ENCODE measurements around the gene ZBTB7C. TPM values are rescaled to one million over a fixed set of nuclear protein-coding genes. Genes with fewer than 3 reads are reported as not detected.

Gene ZBTB7C
- total RNA-seq, 1 experiment from 2014 or later: 0.84 TPM

GRCh38 chr18:48110797-48111196 is 298.4 kb downstream of the ZBTB7C start:
- DNase-seq (ENCODE audit: low read depth): no peak
- in situ Hi-C loops (cut with HindIII; ENCODE audit: low pct_unique_long_range_greater_than_20kb, low sequenced_read_pairs): no loop called here

- no peak for DNase-seq (ENCODE audit: low read depth)
- in situ Hi-C loops (cut with HindIII; ENCODE audit: low pct_unique_long_range_greater_than_20kb, low sequenced_read_pairs): no loop called here
These were observed 299.2 kb downstream of the ZBTB7C start for GRCh38 chr18:48109961-48110493.

GRCh38 chr18:48108136-48108535 is 301.0 kb downstream of the ZBTB7C start:
- in situ Hi-C loops (cut with HindIII; ENCODE audit: low pct_unique_long_range_greater_than_20kb, low sequenced_read_pairs): no loop called here
- no peak for DNase-seq (ENCODE audit: low read depth)

GRCh38 chr18:48106976-48107781 is 302.0 kb downstream of the ZBTB7C start:
- in situ Hi-C loops (cut with HindIII; ENCODE audit: low pct_unique_long_range_greater_than_20kb, low sequenced_read_pairs): no loop called here
- no peak for DNase-seq (ENCODE audit: low read depth)

DNA sequence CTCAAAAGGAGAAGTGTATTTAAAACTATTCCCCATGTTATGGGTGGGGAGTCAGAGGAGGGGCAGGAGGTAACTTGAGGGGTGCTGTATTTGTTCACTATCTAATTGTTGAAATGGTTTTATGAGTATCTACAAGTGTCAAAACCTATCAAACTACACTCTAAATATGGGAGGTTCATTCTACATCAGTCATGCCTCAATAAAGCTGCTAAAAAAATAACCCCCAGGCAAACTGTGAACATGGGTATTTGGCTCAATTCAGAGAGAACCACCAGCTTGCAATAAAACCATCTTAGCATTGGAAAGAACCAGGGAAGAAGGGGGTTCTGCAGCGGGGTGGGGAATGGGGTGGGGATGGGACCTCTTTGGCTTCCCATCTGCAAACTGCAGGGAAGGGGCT is 302.7 kb downstream of the ZBTB7C start:
- in situ Hi-C loops (cut with HindIII; ENCODE audit: low pct_unique_long_range_greater_than_20kb, low sequenced_read_pairs): no loop called here
- DNase-seq (ENCODE audit: low read depth): no peak

DNA sequence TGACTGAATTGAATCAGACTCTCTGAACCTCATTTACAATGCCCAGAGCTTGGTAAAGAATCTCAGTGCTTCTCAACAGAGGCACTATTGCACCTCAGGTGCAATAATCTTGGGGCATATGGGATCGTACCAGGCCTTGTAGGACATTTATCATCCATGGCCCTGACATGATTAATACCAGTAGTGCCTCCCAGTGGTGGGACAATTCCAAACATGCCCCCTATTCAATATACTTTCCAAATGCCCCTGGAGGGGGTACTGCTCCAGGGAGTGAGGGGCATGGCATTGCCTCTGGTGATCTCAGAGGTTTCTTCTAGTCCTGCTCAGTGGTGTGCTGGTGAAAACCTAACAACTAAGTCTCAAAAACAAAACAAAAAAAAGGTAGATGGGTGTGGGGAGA is 303.9 kb downstream of the ZBTB7C start:
- in situ Hi-C loops (cut with HindIII; ENCODE audit: low pct_unique_long_range_greater_than_20kb, low sequenced_read_pairs): no loop called here
- no peak for DNase-seq (ENCODE audit: low read depth)

DNA sequence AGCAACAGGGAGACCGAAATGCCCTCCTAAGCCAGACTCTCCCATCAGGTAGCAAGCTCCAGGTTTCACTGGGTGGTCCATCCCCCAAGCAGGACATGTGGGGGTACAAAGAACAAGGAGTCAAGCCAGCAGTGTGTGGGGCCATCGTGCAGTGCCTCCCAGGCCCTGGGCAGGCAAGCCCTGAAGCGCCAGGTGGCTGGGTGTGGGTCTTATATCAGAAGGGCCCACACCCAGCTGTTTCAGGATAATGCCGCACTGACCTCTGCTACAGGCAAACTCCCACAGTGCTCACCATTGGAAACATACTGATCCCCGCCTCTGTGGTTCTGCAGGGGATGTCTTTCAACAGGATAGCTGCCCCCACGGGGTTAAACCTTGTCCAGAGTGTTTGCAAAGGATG is 304.5 kb downstream of the ZBTB7C start:
- in situ Hi-C loops (cut with HindIII; ENCODE audit: low pct_unique_long_range_greater_than_20kb, low sequenced_read_pairs): no loop called here
- no peak for DNase-seq (ENCODE audit: low read depth)

DNA sequence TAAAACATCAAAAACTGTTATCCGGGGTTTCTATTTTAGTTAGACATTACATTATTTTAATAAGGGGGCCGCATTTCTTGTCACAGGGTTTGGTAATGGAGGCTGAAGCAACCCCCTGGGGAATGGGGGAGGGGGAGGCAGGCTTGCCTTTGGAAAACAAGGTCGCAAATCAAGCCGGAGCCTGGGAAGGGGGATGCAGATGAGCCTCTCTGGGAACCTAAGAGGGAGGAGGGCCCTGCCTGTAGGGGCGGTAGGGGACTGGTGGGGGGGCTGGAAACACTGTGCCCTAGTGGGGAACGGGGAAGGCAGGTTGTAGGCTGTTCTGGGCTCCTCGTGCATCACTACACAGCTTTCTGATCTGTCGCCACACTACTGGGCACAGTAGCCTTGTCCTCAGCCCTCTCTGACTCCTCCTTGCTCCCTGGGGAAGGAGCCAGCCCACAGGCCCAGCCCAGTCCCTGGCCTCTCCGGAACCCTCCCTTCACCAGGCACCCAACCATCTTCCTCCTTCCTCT is 308.5 kb downstream of the ZBTB7C start:
- no peak for DNase-seq (ENCODE audit: low read depth)
- in situ Hi-C loops (cut with HindIII; ENCODE audit: low pct_unique_long_range_greater_than_20kb, low sequenced_read_pairs): no loop called here

GRCh38 chr18:48100165-48100575 is 309.0 kb downstream of the ZBTB7C start:
- DNase-seq (ENCODE audit: low read depth): no peak
- in situ Hi-C loops (cut with HindIII; ENCODE audit: low pct_unique_long_range_greater_than_20kb, low sequenced_read_pairs): no loop called here

DNA sequence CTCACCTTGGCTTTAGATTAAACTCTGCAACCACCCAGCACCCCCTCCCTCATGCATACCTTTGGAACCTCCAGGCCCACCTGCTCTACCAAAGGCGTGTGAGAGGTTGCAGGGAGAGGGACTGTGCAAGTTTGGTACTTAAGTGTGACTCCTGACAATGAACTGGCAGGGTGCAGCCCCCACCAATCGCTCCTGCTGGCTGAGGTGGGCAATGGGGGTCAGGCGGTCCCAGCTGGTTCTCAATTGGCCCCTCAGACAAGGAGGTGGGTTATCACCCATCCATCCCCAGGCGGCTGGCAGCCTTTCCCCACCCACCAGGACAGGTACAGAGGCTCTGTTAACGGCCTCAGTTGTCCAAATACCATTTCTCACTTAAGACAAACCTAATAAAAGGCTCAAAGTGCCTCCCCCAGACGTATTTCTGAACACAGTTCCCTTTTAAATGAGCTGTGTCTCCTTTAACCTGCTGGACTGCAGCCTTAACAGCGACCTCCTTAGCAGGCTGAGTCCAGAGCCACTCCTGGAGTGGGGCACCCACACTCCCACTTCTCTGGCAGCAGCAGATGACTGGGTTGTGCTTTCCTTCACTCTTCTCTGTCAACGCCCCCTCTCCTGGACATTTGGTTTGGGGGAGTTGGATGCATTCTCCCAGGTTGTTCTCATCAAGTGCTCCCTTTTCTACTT is 309.6 kb downstream of the ZBTB7C start:
- in situ Hi-C loops (cut with HindIII; ENCODE audit: low pct_unique_long_range_greater_than_20kb, low sequenced_read_pairs): no loop called here
- DNase-seq (ENCODE audit: low read depth): no peak

- in situ Hi-C loops (cut with HindIII; ENCODE audit: low pct_unique_long_range_greater_than_20kb, low sequenced_read_pairs): no loop called here
- DNase-seq (ENCODE audit: low read depth): no peak
These were observed 310.6 kb downstream of the ZBTB7C start for GRCh38 chr18:48098538-48098937.

DNA sequence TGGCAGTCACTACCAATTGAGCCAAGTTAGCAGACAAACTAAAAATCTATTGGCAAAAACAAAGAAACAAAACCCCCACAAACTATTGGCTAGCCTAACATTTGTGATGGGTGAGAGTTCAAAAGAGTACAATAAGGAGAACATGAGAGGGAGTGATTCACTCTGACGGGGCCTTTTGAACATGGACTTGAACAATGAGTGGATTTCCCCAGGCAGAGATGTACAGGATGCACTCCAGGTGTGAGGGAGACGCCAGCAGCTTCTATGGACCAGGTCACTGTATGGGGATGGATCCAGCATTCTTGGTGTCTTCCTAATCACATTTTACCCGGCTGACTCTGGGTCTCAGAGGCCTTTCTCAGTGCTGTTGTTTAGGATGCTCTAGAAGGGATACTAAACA is 311.2 kb downstream of the ZBTB7C start:
- in situ Hi-C loops (cut with HindIII; ENCODE audit: low pct_unique_long_range_greater_than_20kb, low sequenced_read_pairs): no loop called here
- DNase-seq (ENCODE audit: low read depth): no peak

- no peak for DNase-seq (ENCODE audit: low read depth)
- in situ Hi-C loops (cut with HindIII; ENCODE audit: low pct_unique_long_range_greater_than_20kb, low sequenced_read_pairs): no loop called here
These were observed 313.5 kb downstream of the ZBTB7C start for GRCh38 chr18:48095726-48096125.

- DNase-seq (ENCODE audit: low read depth): no peak
- in situ Hi-C loops (cut with HindIII; ENCODE audit: low pct_unique_long_range_greater_than_20kb, low sequenced_read_pairs): no loop called here
These were observed 316.1 kb downstream of the ZBTB7C start for GRCh38 chr18:48093104-48093503.

DNA sequence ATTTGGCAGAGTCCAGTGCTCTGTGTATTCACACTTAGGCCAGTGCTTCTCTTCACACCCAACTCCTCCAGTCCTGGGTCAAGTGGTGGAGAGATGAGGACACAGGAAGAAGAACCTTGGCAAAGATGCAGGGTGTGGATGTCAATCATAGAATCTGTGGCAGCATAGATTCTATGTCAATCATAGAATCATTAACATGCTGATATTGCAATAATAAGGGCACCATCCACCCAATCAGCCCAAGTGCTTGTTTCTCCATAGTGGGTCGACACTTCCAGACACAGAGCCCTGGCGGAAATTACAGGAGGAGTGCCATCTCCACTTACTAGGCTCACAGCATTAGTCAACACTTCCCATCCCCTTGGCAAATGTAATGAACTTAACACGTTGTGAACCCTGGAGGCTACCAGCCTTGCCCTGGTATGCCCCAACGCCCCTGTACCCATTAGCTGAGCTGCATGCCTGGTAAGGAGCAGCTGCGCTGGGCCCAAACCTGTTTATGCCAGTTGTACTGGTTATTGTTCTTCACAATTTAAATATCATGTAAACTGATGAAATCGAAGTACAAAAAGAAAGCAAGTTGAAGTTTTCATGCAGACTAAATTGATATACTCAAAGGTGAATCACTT is 317.2 kb downstream of the ZBTB7C start:
- no peak for DNase-seq (ENCODE audit: low read depth)
- in situ Hi-C loops (cut with HindIII; ENCODE audit: low pct_unique_long_range_greater_than_20kb, low sequenced_read_pairs): no loop called here

DNA sequence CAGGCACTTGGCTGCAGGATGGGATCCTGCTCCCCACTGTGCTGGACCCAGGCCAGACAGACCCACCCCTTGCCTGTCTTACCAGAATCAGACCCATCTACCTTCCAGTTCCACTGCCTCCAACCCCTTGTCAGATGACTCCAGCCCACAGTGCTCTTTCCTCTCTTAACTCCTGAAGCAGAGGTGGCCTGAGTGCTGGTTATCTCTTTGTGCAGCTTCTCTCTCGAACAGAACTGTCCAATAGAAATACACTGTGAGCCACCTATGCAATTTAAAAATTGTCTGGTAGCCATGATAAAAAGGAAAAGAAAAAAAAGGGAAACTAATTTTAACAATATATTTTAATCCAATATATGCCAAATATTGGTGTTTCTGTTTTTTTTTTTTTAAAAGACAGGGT is 318.5 kb downstream of the ZBTB7C start:
- DNase-seq (ENCODE audit: low read depth): no peak

GRCh38 chr18:48090021-48090420 is 319.2 kb downstream of the ZBTB7C start:
- in situ Hi-C loops (cut with HindIII; ENCODE audit: low pct_unique_long_range_greater_than_20kb, low sequenced_read_pairs): no loop called here
- no peak for DNase-seq (ENCODE audit: low read depth)

More for the DNA sequence above, 318.5 kb downstream of the ZBTB7C start:
- in situ Hi-C loops (cut with HindIII; ENCODE audit: low pct_unique_long_range_greater_than_20kb, low sequenced_read_pairs): no loop called here

- in situ Hi-C loops (cut with HindIII; ENCODE audit: low pct_unique_long_range_greater_than_20kb, low sequenced_read_pairs): no loop called here
- DNase-seq (ENCODE audit: low read depth): no peak
These were observed 323.2 kb downstream of the ZBTB7C start for GRCh38 chr18:48085781-48086487.
